Epithelial cell of proximal tubule (primary cell): ENCODE measurements around the gene HHATL. TPM values are rescaled to one million over a fixed set of nuclear protein-coding genes. Genes with fewer than 3 reads are reported as not detected.

Experiments used
- DNase-seq: peaks from one replicate; pipeline ENCODE4 v3.0.0-alpha.2; 2011; ENCODE audit warnings: low read depth
- H3K4me3 ChIP-seq: 2 replicates; pipeline ENCODE4 v1.5.1; 2011; ENCODE audit warnings: low read depth, mild to moderate bottlenecking, low read length
- total RNA-seq: library from RNA; depleted of rRNA; stranded (reverse); fragments of >200 nt; gene quantifications from 2 replicates; pipeline ENCODE4 v1.2.3, GENCODE V29; 2015
- TF ChIP-seq, protein P1 (sequence below): conservative IDR thresholded peaks from 2 replicates; pipeline ENCODE4 v1.5.1; 2012; ENCODE audit warnings: low read depth, mild to moderate bottlenecking, low read length

Gene HHATL
- total RNA-seq, 1 donor from 2014 or later: not detected

- DNase-seq: no peak
- TF ChIP-seq, protein P1, sequence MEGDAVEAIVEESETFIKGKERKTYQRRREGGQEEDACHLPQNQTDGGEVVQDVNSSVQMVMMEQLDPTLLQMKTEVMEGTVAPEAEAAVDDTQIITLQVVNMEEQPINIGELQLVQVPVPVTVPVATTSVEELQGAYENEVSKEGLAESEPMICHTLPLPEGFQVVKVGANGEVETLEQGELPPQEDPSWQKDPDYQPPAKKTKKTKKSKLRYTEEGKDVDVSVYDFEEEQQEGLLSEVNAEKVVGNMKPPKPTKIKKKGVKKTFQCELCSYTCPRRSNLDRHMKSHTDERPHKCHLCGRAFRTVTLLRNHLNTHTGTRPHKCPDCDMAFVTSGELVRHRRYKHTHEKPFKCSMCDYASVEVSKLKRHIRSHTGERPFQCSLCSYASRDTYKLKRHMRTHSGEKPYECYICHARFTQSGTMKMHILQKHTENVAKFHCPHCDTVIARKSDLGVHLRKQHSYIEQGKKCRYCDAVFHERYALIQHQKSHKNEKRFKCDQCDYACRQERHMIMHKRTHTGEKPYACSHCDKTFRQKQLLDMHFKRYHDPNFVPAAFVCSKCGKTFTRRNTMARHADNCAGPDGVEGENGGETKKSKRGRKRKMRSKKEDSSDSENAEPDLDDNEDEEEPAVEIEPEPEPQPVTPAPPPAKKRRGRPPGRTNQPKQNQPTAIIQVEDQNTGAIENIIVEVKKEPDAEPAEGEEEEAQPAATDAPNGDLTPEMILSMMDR: no peak
- no peak overlapping the region for H3K4me3 ChIP-seq
Measured at GRCh38 chr3:42670670-42671069, 31.9 kb downstream of the HHATL start.

DNA sequence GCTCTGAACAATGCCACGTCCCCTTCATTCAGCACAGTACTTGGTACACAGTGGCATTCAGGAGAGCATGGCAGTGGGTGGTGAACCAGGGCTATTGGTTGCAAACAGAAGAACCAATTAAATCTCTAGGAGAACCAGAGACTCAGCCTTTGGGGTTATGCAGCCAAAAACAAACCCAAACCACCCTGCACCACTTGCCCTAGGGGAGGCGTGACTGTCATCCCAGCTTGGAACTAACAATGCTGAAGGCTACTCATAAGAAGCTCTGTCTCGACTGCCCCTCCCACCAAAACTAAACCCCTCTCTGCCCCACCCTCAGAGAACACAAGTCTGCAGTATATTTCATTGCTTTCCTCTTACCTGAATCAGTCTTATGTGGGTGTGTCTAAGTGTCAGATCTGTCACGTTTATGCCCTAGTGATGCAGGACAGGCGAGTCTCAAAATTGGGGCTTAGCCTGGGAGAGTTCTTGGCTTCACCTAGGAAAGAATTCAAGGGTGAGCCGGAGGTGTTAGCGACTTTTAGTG is 32.5 kb downstream of the HHATL start:
- DNase-seq: no peak
- TF ChIP-seq, protein P1: no peak

DNA sequence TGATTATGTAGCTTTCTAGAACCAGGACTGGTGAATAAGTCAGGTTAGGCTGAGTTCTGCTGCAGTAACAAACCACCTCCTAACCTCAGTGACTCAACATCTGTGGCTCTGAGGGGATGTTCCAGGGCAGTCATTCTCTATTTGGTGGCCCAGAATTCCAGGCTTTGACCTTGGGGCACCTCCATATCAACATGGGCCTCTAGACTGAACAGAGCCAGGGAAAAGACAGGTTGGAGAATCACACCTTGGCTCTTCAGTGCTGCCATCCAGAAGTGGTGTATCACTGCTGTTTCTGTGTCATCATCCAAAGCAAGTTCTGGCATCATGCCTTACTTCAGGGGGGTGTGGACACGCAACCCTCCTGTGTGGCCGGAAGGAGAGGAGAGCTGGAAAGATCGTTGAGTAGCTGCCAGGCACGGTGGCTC is 33.8 kb downstream of the HHATL start:
- TF ChIP-seq, protein P1: no peak
- DNase-seq: no peak
- H3K4me3 ChIP-seq: no peak overlapping the region

More for the DNA sequence above, 32.5 kb downstream of the HHATL start:
- H3K4me3 ChIP-seq: no peak overlapping the region

GRCh38 chr3:42668413-42668760 is 34.2 kb downstream of the HHATL start:
- H3K4me3 ChIP-seq: no peak overlapping the region
- TF ChIP-seq, protein P1: no peak
- DNase-seq: no peak

DNA sequence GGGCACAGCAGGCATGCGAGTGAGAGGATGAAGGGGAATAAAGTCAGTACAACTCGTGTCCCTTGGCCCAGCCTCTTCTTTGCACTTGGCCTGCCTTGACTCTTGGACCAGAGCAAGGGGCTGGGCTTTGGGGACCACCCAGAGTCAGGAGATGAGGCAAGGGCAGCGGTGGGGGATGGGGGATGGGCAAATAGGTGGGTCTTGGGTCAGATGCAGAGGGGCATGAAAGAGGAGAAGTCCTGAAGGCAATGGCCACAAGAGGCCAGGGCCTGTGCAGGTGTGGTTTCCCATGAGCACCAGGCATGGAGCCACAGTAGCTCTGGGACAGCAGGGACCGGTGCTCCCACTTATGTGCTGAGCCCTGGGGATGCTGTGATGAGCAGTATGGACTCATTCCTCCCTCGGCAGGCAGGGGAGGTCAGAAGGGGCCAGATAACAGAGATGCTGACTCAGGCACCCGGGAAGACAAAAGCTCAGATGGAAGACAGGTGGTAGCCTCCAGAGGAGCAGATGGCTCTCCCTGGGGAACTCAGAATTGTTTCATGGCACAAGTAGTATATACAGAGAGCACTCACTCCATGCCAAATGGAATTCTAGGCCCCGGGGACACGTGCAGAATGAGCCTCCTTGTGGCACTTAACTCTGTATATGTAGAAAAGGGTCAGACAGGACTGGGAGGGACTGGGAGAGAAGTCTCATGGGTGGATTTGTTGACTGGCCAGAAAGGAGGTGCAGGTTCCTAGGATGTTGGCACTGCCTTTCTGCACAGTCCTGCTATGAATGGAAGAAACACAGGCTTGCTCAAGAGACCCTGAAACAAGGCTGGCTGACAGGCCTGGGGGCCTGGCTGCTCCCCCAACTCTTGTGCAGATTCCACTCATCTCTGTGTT is 34.8 kb downstream of the HHATL start:
- TF ChIP-seq, protein P1: no peak
- H3K4me3 ChIP-seq: no peak overlapping the region
- DNase-seq: no peak

GRCh38 chr3:42667096-42667522 is 35.5 kb downstream of the HHATL start:
- DNase-seq: no peak
- H3K4me3 ChIP-seq: no peak overlapping the region
- TF ChIP-seq, protein P1: no peak
